ENCODE results near the gene PRDM1. TPM values are rescaled to one million over a fixed set of nuclear protein-coding genes. Genes with fewer than 3 reads are reported as not detected.

PRDM1 gene
- total RNA-seq, 1 donor from 2014 or later = not detected

DNA sequence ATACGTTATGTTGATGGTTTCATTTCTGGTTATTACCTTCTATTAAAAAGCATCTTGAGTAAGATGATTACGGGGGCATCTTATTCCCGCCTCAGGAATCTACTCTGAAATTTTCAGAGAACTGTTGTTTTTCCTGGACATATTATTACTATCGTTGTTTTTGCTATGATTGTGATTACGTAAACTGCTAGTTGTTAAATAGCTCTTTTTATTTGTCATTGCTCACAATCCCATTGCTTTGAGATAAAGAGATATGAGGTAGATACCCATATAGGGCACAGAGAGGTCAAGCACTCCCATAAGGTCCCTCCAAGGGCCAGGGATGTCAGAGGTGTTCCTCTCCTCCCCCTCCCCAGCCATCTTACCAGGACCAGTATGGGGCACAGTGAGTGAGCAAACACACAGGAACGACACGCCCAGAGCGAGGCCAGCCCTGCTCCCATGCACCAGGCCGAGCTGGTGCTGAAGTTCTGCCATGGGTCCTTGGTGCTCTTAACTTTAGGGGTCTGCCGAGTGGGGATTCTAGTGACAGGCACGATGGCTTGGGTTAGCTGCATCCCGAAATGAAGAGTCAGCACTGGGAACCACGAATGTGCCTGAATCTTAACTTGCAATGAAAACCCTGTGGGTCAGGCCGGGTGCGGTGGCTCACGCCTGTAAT, 49.9 kb downstream of the PRDM1 start:
- Mint-ChIP-seq H3K27me3 (ENCODE audit: unreplicated experiment) (no peaks in the 10 kb centered on the region), H3K4me1 (ENCODE audit: unreplicated experiment) (no peaks in the 10 kb centered on the region), H3K9me3 (ENCODE audit: unreplicated experiment) (no peaks in the 10 kb centered on the region), H3K36me3 (ENCODE audit: unreplicated experiment) (no peaks in the 10 kb centered on the region), H3K27ac (ENCODE audit: unreplicated experiment) (no peak overlapping the region), H3K4me3 (ENCODE audit: unreplicated experiment) (no peak overlapping the region)
- DNase-seq (ENCODE audit: extremely low spot score, unreplicated experiment) = no peak
- TF ChIP-seq CTCF (IDR thresholded peaks at IDR 0.05) = no peak

- Mint-ChIP-seq H3K9me3 (ENCODE audit: unreplicated experiment) (no peaks in the 10 kb centered on the region), H3K36me3 (ENCODE audit: unreplicated experiment) (no peaks in the 10 kb centered on the region), H3K4me1 (ENCODE audit: unreplicated experiment) (no peaks in the 10 kb centered on the region), H3K4me3 (ENCODE audit: unreplicated experiment) (no peak overlapping the region), H3K27ac (ENCODE audit: unreplicated experiment) (no peak overlapping the region), H3K27me3 (ENCODE audit: unreplicated experiment) (no peaks in the 10 kb centered on the region)
- no peak for TF ChIP-seq CTCF (IDR thresholded peaks at IDR 0.05)
- DNase-seq (ENCODE audit: extremely low spot score, unreplicated experiment) = no peak
Observed at GRCh38 chr6:106136845-106137244, 50.7 kb downstream of the PRDM1 start.

- Mint-ChIP-seq H3K36me3 (ENCODE audit: unreplicated experiment) (no peaks in the 10 kb centered on the region), H3K27me3 (ENCODE audit: unreplicated experiment) (no peaks in the 10 kb centered on the region), H3K4me3 (ENCODE audit: unreplicated experiment) (no peak overlapping the region), H3K4me1 (ENCODE audit: unreplicated experiment) (no peaks in the 10 kb centered on the region), H3K9me3 (ENCODE audit: unreplicated experiment) (no peaks in the 10 kb centered on the region), H3K27ac (ENCODE audit: unreplicated experiment) (no peak overlapping the region)
- no peak for DNase-seq (ENCODE audit: extremely low spot score, unreplicated experiment)
- no peak for TF ChIP-seq CTCF (IDR thresholded peaks at IDR 0.05)
Observed at GRCh38 chr6:106138151-106138550, 52.0 kb downstream of the PRDM1 start.

DNA sequence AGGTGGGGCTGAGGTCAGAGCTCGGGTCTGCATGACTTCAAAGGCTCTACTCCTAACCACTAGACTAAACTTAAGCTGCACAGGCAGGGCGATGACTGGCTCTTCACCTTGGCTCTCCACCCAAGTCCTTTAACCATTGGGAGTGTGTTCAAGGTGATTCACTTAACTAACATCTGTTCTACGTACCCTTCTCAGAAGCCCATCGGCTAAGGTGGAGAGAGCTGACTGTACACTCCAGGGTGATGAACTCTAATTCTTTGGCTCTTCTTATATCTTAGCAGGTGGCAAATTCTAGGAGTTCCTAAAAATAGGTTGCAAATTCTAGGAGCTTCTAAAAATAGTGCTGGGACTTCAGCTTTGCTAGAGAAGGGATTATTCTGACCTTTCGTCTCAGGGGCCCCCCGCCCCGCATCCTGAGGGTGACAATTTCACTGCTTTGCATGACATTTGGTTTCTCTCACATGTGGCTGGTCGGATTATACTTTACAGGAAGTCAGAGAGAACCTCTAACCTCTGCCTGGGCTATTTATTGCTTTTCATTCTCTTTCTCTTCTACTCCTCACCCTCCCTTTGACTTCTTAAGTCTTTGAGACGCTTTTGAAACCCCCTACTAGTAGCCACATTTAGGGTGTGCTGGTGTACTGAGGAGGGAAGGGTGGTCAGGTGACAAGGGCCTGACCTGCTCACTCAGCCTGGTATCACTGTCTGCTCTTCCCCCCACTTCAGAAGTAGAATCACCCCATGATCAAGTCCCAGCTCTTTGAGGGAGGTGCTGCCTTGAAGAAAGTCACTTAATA, 55.5 kb downstream of the PRDM1 start:
- Mint-ChIP-seq H3K27me3 (ENCODE audit: unreplicated experiment) (peaks cover 6% of the 10 kb centered on the region), H3K4me3 (ENCODE audit: unreplicated experiment) (no peak overlapping the region), H3K27ac (ENCODE audit: unreplicated experiment) (no peak overlapping the region), H3K9me3 (ENCODE audit: unreplicated experiment) (no peaks in the 10 kb centered on the region), H3K36me3 (ENCODE audit: unreplicated experiment) (no peaks in the 10 kb centered on the region), H3K4me1 (ENCODE audit: unreplicated experiment) (peaks cover 1% of the 10 kb centered on the region)
- TF ChIP-seq CTCF (IDR thresholded peaks at IDR 0.05) = no peak
- DNase-seq (ENCODE audit: extremely low spot score, unreplicated experiment) = no peak

DNA sequence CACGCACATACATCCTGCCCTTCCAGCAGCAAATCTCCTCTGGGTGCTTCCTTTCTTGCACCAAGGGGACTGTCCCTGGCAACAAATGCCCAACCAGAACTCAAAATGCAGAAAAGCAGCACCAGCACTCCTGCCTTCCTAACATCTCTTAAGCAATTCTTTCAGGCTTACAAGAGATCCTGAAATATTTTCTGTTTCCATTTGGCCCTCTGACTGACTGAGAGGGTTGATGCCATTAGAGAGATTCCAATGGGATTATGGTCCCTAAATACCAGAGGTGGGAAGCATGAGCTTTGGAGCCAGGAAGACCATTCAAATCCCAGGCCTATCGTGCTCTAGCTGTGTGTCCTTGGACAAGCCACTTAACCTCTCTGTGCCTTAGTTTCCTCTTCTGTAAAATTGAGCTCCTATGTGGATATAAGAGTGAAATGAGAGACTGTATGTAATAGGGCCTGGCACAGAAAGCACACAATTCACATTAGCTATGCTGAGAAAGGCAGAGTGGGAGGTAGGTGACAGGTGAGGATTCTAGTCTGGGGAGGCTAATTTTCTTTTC, 56.8 kb downstream of the PRDM1 start:
- Mint-ChIP-seq H3K9me3 (ENCODE audit: unreplicated experiment) (no peaks in the 10 kb centered on the region), H3K27ac (ENCODE audit: unreplicated experiment) (no peak overlapping the region), H3K4me1 (ENCODE audit: unreplicated experiment) (peaks cover 1% of the 10 kb centered on the region), H3K36me3 (ENCODE audit: unreplicated experiment) (no peaks in the 10 kb centered on the region), H3K27me3 (ENCODE audit: unreplicated experiment) (peaks cover 6% of the 10 kb centered on the region), H3K4me3 (ENCODE audit: unreplicated experiment) (no peak overlapping the region)
- no peak for DNase-seq (ENCODE audit: extremely low spot score, unreplicated experiment)
- no peak for TF ChIP-seq CTCF (IDR thresholded peaks at IDR 0.05)

All from osteocyte (in vitro differentiated cells).